H1 (cell line): ENCODE measurements around the gene MRPL47. TPM values are rescaled to one million over a fixed set of nuclear protein-coding genes. Genes with fewer than 3 reads are reported as not detected.
"Not testable (repeated sequence)": the region's sequence is repeated elsewhere in the genome, so short reads cannot be mapped to it uniquely, and the experiment has no call there.

Source experiments
- CTCF ChIA-PET: fragments of 300-600 bp; sonication (Branson Sonifier 250); formaldehyde crosslinking; loops from one replicate; lab custom pipeline; 2021; ENCODE audit not compliant: partially characterized antibody; lab: Charles Lee
- POLR2A ChIA-PET: fragments of 300-600 bp; sonication (Branson Sonifier 250); formaldehyde crosslinking; loops from one replicate; lab custom pipeline; 2021; ENCODE audit warnings: inconsistent platforms; ENCODE audit not compliant: partially characterized antibody; lab: Charles Lee
- DNase-seq, 2 experiments: peaks; one replicate each; pipeline versions ENCODE4 v3.0.0 to v3.0.0-alpha.2; 2010 to 2022; ENCODE audit warnings: low spot score in 2 of 2, low read depth in 1 of 2, mixed read lengths in 1 of 2
- FAIRE-seq: peaks from 2 replicates; lab custom pipeline; 2011; peaks lifted over from hg19 to GRCh38; lab: Jason Lieb, UNC
- H2AFZ ChIP-seq: 2 replicates; pipeline ENCODE4 v1.8.1; 2012; ENCODE audit warnings: low read length, inconsistent platforms
- H2AK5ac ChIP-seq: 2 replicates; pipeline ENCODE4 v1.6.1; 2013; ENCODE audit warnings: low read depth, low read length
- H2BK120ac ChIP-seq: replicated peaks from 2 replicates; pipeline ENCODE3; 2013; ENCODE audit warnings: low read depth, low read length, inconsistent platforms
- H2BK12ac ChIP-seq: 2 replicates; pipeline ENCODE4 v1.6.1; 2013; ENCODE audit warnings: low read depth, low read length
- H2BK15ac ChIP-seq: 2 replicates; pipeline ENCODE4 v1.6.1; 2013; ENCODE audit warnings: low read length
- H2BK20ac ChIP-seq: 2 replicates; pipeline ENCODE4 v1.6.1; 2013; ENCODE audit warnings: low read length
- H2BK5ac ChIP-seq: 2 replicates; pipeline ENCODE4 v1.6.1; 2013; ENCODE audit warnings: low read depth, low read length
- H3K14ac ChIP-seq: 2 replicates; pipeline ENCODE4 v1.6.1; 2013; ENCODE audit warnings: inconsistent platforms; ENCODE audit not compliant: insufficient read length
- H3K18ac ChIP-seq: 2 replicates; pipeline ENCODE4 v1.6.1; 2013; ENCODE audit warnings: low read length; ENCODE audit errors: extremely low read depth
- H3K23ac ChIP-seq: 2 replicates; pipeline ENCODE4 v1.6.1; 2013; ENCODE audit warnings: inconsistent platforms; ENCODE audit not compliant: insufficient read length
- H3K23me2 ChIP-seq: 2 replicates; pipeline ENCODE4 v1.6.1; 2013; ENCODE audit warnings: low read depth, low read length
- H3K27ac ChIP-seq: 2 replicates; pipeline ENCODE4 v1.6.1; 2011; ENCODE audit warnings: low read depth, low read length, inconsistent platforms
- H3K27me3 ChIP-seq, 4 experiments: replicated peaks in 1 of 4; 1 replicate in 1 of 4; 2 replicates in 3 of 4; pipeline versions ENCODE4 v1.6.1 to v1.8.1; 2011 to 2013; ENCODE audit warnings: low read length in 3 of 4, mild to moderate bottlenecking in 3 of 4, inconsistent platforms in 2 of 4, mixed read lengths in 2 of 4, moderate library complexity in 1 of 4; ENCODE audit not compliant: control insufficient read depth in 3 of 4, insufficient read depth in 3 of 4; ENCODE audit errors: extremely low read depth in 1 of 4
- H3K36me3 ChIP-seq, 4 experiments: 2 replicates each; pipeline versions ENCODE4 v1.6.1 to v1.8.1; 2011 to 2013; ENCODE audit warnings: mild to moderate bottlenecking in 4 of 4, low read length in 3 of 4, moderate library complexity in 2 of 4, control low read depth in 1 of 4, inconsistent platforms in 1 of 4; ENCODE audit not compliant: insufficient read depth in 4 of 4, control insufficient read depth in 2 of 4
- H3K4ac ChIP-seq: replicated peaks from 2 replicates; pipeline ENCODE3; 2013; ENCODE audit warnings: low read length, low read depth, mixed read lengths, inconsistent platforms; ENCODE audit not compliant: insufficient read length
- H3K4me1 ChIP-seq, 4 experiments: replicated peaks in 1 of 4; 1 replicate in 1 of 4; 2 replicates in 3 of 4; pipeline versions ENCODE4 v1.6.1 to v1.8.1; 2011 to 2013; ENCODE audit warnings: low read length in 3 of 4, inconsistent platforms in 2 of 4, mixed read lengths in 1 of 4; ENCODE audit not compliant: insufficient read depth in 4 of 4, control insufficient read depth in 3 of 4
- H3K4me2 ChIP-seq, 2 experiments: 2 replicates each; pipeline versions ENCODE4 v1.6.1 to v1.8.1; 2011 to 2013; ENCODE audit warnings: low read depth in 2 of 2, low read length in 2 of 2, control low read depth in 1 of 2, inconsistent platforms in 1 of 2, mild to moderate bottlenecking in 1 of 2; ENCODE audit not compliant: insufficient read depth in 1 of 2
- H3K4me3 ChIP-seq, 4 experiments: fragments of 200-600, 300-600 bp in 1 of 4; sonication (generic), shearing (Covaris generic), sonication (Bioruptor Twin) in 1 of 4; 2 replicates each; pipeline versions ENCODE4 v1.5.1 to v1.8.1; 2011 to 2016; ENCODE audit warnings: low read length in 4 of 4, low read depth in 3 of 4, control low read depth in 2 of 4, inconsistent platforms in 2 of 4, mild to moderate bottlenecking in 2 of 4, mixed read lengths in 1 of 4, moderate library complexity in 1 of 4; ENCODE audit not compliant: insufficient read depth in 2 of 4; ENCODE audit errors: extremely low read depth in 1 of 4
- H3K56ac ChIP-seq: replicated peaks from 2 replicates; pipeline ENCODE3; 2013; ENCODE audit warnings: low read depth, mild to moderate bottlenecking, mixed read lengths, low read length, inconsistent platforms; ENCODE audit not compliant: insufficient read length
- H3K79me1 ChIP-seq: 2 replicates; pipeline ENCODE4 v1.6.1; 2013; ENCODE audit warnings: low read depth, low read length, control low read depth
- H3K79me2 ChIP-seq, 2 experiments: 2 replicates each; pipeline versions ENCODE4 v1.6.1 to v1.8.1; 2012 to 2013; ENCODE audit warnings: low read length in 2 of 2, mild to moderate bottlenecking in 2 of 2, inconsistent platforms in 1 of 2; ENCODE audit not compliant: insufficient read depth in 2 of 2, control insufficient read depth in 1 of 2
- H3K9ac ChIP-seq, 4 experiments: replicated peaks in 1 of 4; 1 replicate in 1 of 4; 2 replicates in 3 of 4; pipeline versions ENCODE4 v1.6.1 to v1.8.1; 2011 to 2013; ENCODE audit warnings: low read depth in 3 of 4, low read length in 3 of 4, control low read depth in 2 of 4, mild to moderate bottlenecking in 2 of 4, moderate library complexity in 2 of 4, inconsistent platforms in 1 of 4; ENCODE audit errors: extremely low read depth in 1 of 4
- H3K9me3 ChIP-seq, 2 experiments: 2 replicates each; pipeline versions ENCODE4 v1.6.1 to v1.8.1; 2012 to 2013; ENCODE audit warnings: mild to moderate bottlenecking in 2 of 2, moderate library complexity in 2 of 2, control low read depth in 1 of 2, inconsistent platforms in 1 of 2, low read depth in 1 of 2, low read length in 1 of 2, mixed read lengths in 1 of 2; ENCODE audit not compliant: insufficient read depth in 2 of 2
- H4K20me1 ChIP-seq, 2 experiments: replicated peaks in 1 of 2; 2 replicates each; pipeline versions ENCODE3 to v1.8.1; 2011 to 2013; ENCODE audit warnings: inconsistent platforms in 2 of 2, low read length in 2 of 2, mild to moderate bottlenecking in 1 of 2; ENCODE audit not compliant: insufficient read depth in 2 of 2, control insufficient read depth in 1 of 2
- H4K5ac ChIP-seq: 2 replicates; pipeline ENCODE4 v1.6.1; 2013; ENCODE audit warnings: low read length, low read depth, mixed read lengths, inconsistent platforms; ENCODE audit not compliant: insufficient read length
- H4K8ac ChIP-seq: 2 replicates; pipeline ENCODE4 v1.8.0; 2013; ENCODE audit warnings: mild to moderate bottlenecking, moderate library complexity, low read length, inconsistent platforms; ENCODE audit not compliant: insufficient read depth; ENCODE audit errors: extremely low read depth
- H4K91ac ChIP-seq: replicated peaks from 2 replicates; pipeline ENCODE3; 2013; ENCODE audit warnings: low read length, mixed read lengths, inconsistent platforms; ENCODE audit not compliant: insufficient read length
- WGBS, 2 experiments: shearing (Covaris generic) in 1 of 2; methylation state at CpG; one replicate each; pipeline versions ENCODE4 v1.1.6 to v1.1.7; 2013 to 2015; ENCODE audit warnings: low lambda C conversion rate in 2 of 2, mixed read lengths in 2 of 2, inconsistent platforms in 1 of 2, low coverage in 1 of 2, missing lambda C conversion rate in 1 of 2; ENCODE audit not compliant: insufficient replicate concordance in 2 of 2, insufficient coverage in 1 of 2, insufficient read length in 1 of 2; ENCODE audit errors: extremely low coverage in 1 of 2, missing lambda C conversion rate in 1 of 2; 5-methylcytosine and 5-hydroxymethylcytosine counted together
- polyA plus RNA-seq, 7 experiments: library from polyadenylated mRNA; depleted of rRNA in 3 of 7; stranded (reverse) in 5 of 7; unstranded in 2 of 7; fragments of >200 nt in 5 of 7; fragments of 200-250 nt in 2 of 7; gene quantifications; 1 replicate in 5 of 7; 2 replicates in 1 of 7; 4 replicates in 1 of 7; pipeline versions ENCODE4 v1.2.1 to v1.2.3, GENCODE V29; 2011 to 2013; ENCODE audit warnings: missing spikeins in 2 of 7, mixed read lengths in 2 of 7
- total RNA-seq: library from RNA; stranded (reverse); fragmentation: NEBNext Ultra II Directional; extraction: Animal tissue kit (Norgen Biotek cat#: 25700); gene quantifications from 2 replicates; pipeline ENCODE4 v1.2.1, GENCODE V29; 2021

Gene MRPL47
- total and polyA plus RNA-seq, 2 of the 8 experiments (the other 6 are each of a cell fraction or from before 2014, with no cell fraction given): 26.1 to 76.6 TPM

DNA sequence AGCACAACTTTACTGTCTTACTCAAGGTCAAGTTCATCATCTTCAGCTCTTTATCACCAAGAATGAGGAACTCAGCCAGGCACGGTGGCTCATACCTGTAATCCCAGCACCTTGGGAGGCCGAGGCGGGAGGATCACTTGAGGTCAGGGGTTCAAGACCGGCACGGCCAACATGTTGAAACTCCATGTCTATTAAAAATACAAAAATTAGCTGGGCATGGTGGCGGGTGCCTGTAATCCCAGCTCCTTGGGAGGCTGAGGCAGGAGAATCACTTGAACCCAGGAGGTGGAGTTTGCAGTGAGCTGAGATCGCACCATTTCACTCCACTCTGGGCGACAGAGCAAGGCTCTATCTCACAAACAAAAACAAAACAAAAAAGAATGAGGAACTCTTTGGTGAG, 39.4 kb upstream of the MRPL47 start:
- not testable (repeated sequence) for H3K36me3 ChIP-seq, H3K18ac ChIP-seq, H2AFZ ChIP-seq, H3K4ac ChIP-seq, H3K23me2 ChIP-seq, H3K79me1 ChIP-seq, H2AK5ac ChIP-seq, H4K8ac ChIP-seq, H2BK120ac ChIP-seq, H3K9ac ChIP-seq, H3K14ac ChIP-seq, H3K23ac ChIP-seq, DNase-seq, H4K20me1 ChIP-seq, H2BK5ac ChIP-seq, H2BK15ac ChIP-seq, FAIRE-seq, H3K56ac ChIP-seq, H4K5ac ChIP-seq, H3K27me3 ChIP-seq, H2BK12ac ChIP-seq, H3K4me2 ChIP-seq, H4K91ac ChIP-seq, H3K4me3 ChIP-seq, H3K27ac ChIP-seq, H3K9me3 ChIP-seq, H3K4me1 ChIP-seq, H2BK20ac ChIP-seq, H3K79me2 ChIP-seq
- ChIA-PET CTCF (interaction anchor here (0.6 to 1.7 kb wide), 4 partner anchors 24 to 124 kb away, joined by 3 to 5 read pairs (median 3); no protein-coding TSS in a partner anchor), POLR2A (interaction anchor here (0.6 to 0.9 kb wide), 2 partner anchors 9 to 59 kb away, joined by 3 to 4 read pairs; partner anchors contain the start of gene USP13)
- 93% methylated on average over 8 of the region's 8 CpGs; no CpG with 5 or more reads in 1 of the 2 experiments for WGBS, 2 experiments
